ENCODE measurements around the gene AQP12A. TPM values are rescaled to one million over a fixed set of nuclear protein-coding genes. Genes with fewer than 3 reads are reported as not detected.
"Not testable (repeated sequence)": the region's sequence is repeated elsewhere in the genome, so short reads cannot be mapped to it uniquely, and the experiment has no call there.

Gene AQP12A
- total and polyA plus RNA-seq, 7 experiments from 2014 or later, result not detected

GRCh38 chr2:240683329-240683979, 8.2 kb upstream of the AQP12A start:
- H3K9me3 ChIP-seq (ENCODE audit: control insufficient read depth in 2 of 3, low read length in 3 of 3); H3K4me1 ChIP-seq (ENCODE audit: control insufficient read depth in 2 of 2, insufficient read depth in 2 of 2, low read length in 2 of 2); intact Hi-C loops (cut with micrococcal nuclease); H3K36me3 ChIP-seq (ENCODE audit: control insufficient read depth in 2 of 3, insufficient read depth in 3 of 3, low read length in 3 of 3); H3K27ac ChIP-seq (ENCODE audit: low read depth, low read length); H3K27me3 ChIP-seq (ENCODE audit: control insufficient read depth in 2 of 2, insufficient read depth in 2 of 2, low read length in 2 of 2); H3K36me3 Mint-ChIP-seq; H3K27me3 Mint-ChIP-seq; CTCF ChIA-PET; POLR2A ChIA-PET; H3K4me1 Mint-ChIP-seq; DNase-seq; H3K9me3 Mint-ChIP-seq: not testable (repeated sequence)
- Mint-ChIP-seq H3K27ac (peak overlapping the region in 4 of 9 donors; percentile 48 to 77 (median 72)), H3K4me3 (peak overlapping the region; percentile 45 to 76 (median 55))
- peak; percentile 43 for ATAC-seq
- H3K4me3 ChIP-seq (ENCODE audit: low read length), result peak overlapping the region; percentile 30

- peak; percentile 8 for ATAC-seq
- H3K4me1 Mint-ChIP-seq; H3K36me3 ChIP-seq (ENCODE audit: control insufficient read depth in 2 of 3, insufficient read depth in 3 of 3, low read length in 3 of 3); H3K27me3 Mint-ChIP-seq; POLR2A ChIA-PET; H3K4me1 ChIP-seq (ENCODE audit: control insufficient read depth in 2 of 2, insufficient read depth in 2 of 2, low read length in 2 of 2); H3K9me3 Mint-ChIP-seq; H3K27ac ChIP-seq (ENCODE audit: low read depth, low read length); intact Hi-C loops (cut with micrococcal nuclease); CTCF ChIA-PET; H3K36me3 Mint-ChIP-seq; H3K9me3 ChIP-seq (ENCODE audit: control insufficient read depth in 2 of 3, low read length in 3 of 3); DNase-seq; H3K27me3 ChIP-seq (ENCODE audit: control insufficient read depth in 2 of 2, insufficient read depth in 2 of 2, low read length in 2 of 2): not testable (repeated sequence)
- peak overlapping the region; percentile 7 to 76 (median 50) for H3K4me3 Mint-ChIP-seq
- H3K27ac Mint-ChIP-seq, result peak overlapping the region in 6 of 9 donors; percentile 46 to 76 (median 61)
- peak overlapping the region; percentile 30 for H3K4me3 ChIP-seq (ENCODE audit: low read length)
Observed at GRCh38 chr2:240683980-240684728, 7.5 kb upstream of the AQP12A start.

- POLR2A ChIA-PET, result no interaction called here
- Mint-ChIP-seq H3K4me3 (no peak overlapping the region), H3K36me3 (no peaks in the 10 kb centered on the region)
Observed at GRCh38 chr2:240685771-240686371, 5.8 kb upstream of the AQP12A start.

GRCh38 chr2:240686460-240686859, 5.2 kb upstream of the AQP12A start:
- Histone ChIP-seq H3K4me1 (ENCODE audit: control insufficient read depth in 2 of 2, insufficient read depth in 2 of 2, low read length in 2 of 2) (no peaks in the 10 kb centered on the region), H3K27me3 (ENCODE audit: control insufficient read depth in 2 of 2, insufficient read depth in 2 of 2, low read length in 2 of 2) (no peaks in the 10 kb centered on the region), H3K4me3 (ENCODE audit: low read length) (no peak overlapping the region), H3K9me3 (ENCODE audit: control insufficient read depth in 2 of 3, low read length in 3 of 3) (no peaks in the 10 kb centered on the region), H3K27ac (ENCODE audit: low read depth, low read length) (no peak overlapping the region), H3K36me3 (ENCODE audit: control insufficient read depth in 2 of 3, insufficient read depth in 3 of 3, low read length in 3 of 3) (no peaks in the 10 kb centered on the region)
- POLR2A ChIA-PET, result no interaction called here
- CTCF ChIA-PET, result no interaction called here
- Mint-ChIP-seq H3K9me3 (no peaks in the 10 kb centered on the region), H3K27me3 (no peaks in the 10 kb centered on the region), H3K36me3 (no peaks in the 10 kb centered on the region), H3K4me1 (peaks cover 0 to 9% (median 2%) of the 10 kb centered on the region in 7 donors), H3K27ac (peak overlapping the region in 3 of 9 donors; percentile 11 to 35 (median 18)), H3K4me3 (no peak overlapping the region)
- intact Hi-C loops (cut with micrococcal nuclease), result no loop called here
- DNase-seq (no peak), ATAC-seq (no peak)

More at GRCh38 chr2:240685771-240686371, 5.8 kb upstream of the AQP12A start:
- H3K4me1 Mint-ChIP-seq, result peaks cover 0 to 9% (median 2%) of the 10 kb centered on the region in 7 donors
- Histone ChIP-seq H3K4me1 (ENCODE audit: control insufficient read depth in 2 of 2, insufficient read depth in 2 of 2, low read length in 2 of 2) (no peaks in the 10 kb centered on the region), H3K36me3 (ENCODE audit: control insufficient read depth in 2 of 3, insufficient read depth in 3 of 3, low read length in 3 of 3) (no peaks in the 10 kb centered on the region), H3K27me3 (ENCODE audit: control insufficient read depth in 2 of 2, insufficient read depth in 2 of 2, low read length in 2 of 2) (no peaks in the 10 kb centered on the region), H3K9me3 (ENCODE audit: control insufficient read depth in 2 of 3, low read length in 3 of 3) (no peaks in the 10 kb centered on the region), H3K27ac (ENCODE audit: low read depth, low read length) (no peak overlapping the region), H3K4me3 (ENCODE audit: low read length) (no peak overlapping the region)
- H3K27ac Mint-ChIP-seq, result peak overlapping the region in 2 of 9 donors; percentile 11 to 35
- intact Hi-C loops (cut with micrococcal nuclease), result no loop called here
- no peaks in the 10 kb centered on the region for H3K9me3 Mint-ChIP-seq
- no peaks in the 10 kb centered on the region for H3K27me3 Mint-ChIP-seq
- CTCF ChIA-PET, result no interaction called here
- DNase-seq (no peak), ATAC-seq (no peak)

- intact Hi-C loops (cut with micrococcal nuclease), result no loop called here
- H3K9me3 ChIP-seq (ENCODE audit: control insufficient read depth in 2 of 3, low read length in 3 of 3), result no peaks in the 10 kb centered on the region
- ChIA-PET CTCF (no interaction called here), POLR2A (no interaction called here)
- no peaks in the 10 kb centered on the region for H3K27me3 ChIP-seq (ENCODE audit: control insufficient read depth in 2 of 2, insufficient read depth in 2 of 2, low read length in 2 of 2)
- no peak overlapping the region for H3K4me3 Mint-ChIP-seq
- H3K36me3 Mint-ChIP-seq, result no peaks in the 10 kb centered on the region
- no peaks in the 10 kb centered on the region for H3K9me3 Mint-ChIP-seq
- peaks cover 0 to 9% (median 2%) of the 10 kb centered on the region in 7 donors for H3K4me1 Mint-ChIP-seq
- H3K36me3 ChIP-seq (ENCODE audit: control insufficient read depth in 2 of 3, insufficient read depth in 3 of 3, low read length in 3 of 3), result no peaks in the 10 kb centered on the region
- ATAC-seq (no peak), DNase-seq (no peak)
- H3K27ac ChIP-seq (ENCODE audit: low read depth, low read length), result no peak overlapping the region
- H3K4me3 ChIP-seq (ENCODE audit: low read length), result no peak overlapping the region
- no peaks in the 10 kb centered on the region for H3K4me1 ChIP-seq (ENCODE audit: control insufficient read depth in 2 of 2, insufficient read depth in 2 of 2, low read length in 2 of 2)
- no peaks in the 10 kb centered on the region for H3K27me3 Mint-ChIP-seq
- H3K27ac Mint-ChIP-seq, result peak overlapping the region in 2 of 9 donors; percentile 35 to 43
Observed at GRCh38 chr2:240687045-240687740, 4.5 kb upstream of the AQP12A start.

- H3K36me3 ChIP-seq (ENCODE audit: control insufficient read depth in 2 of 3, insufficient read depth in 3 of 3, low read length in 3 of 3), result no peaks in the 10 kb centered on the region
- Mint-ChIP-seq H3K4me3 (no peak overlapping the region), H3K27me3 (no peaks in the 10 kb centered on the region), H3K36me3 (no peaks in the 10 kb centered on the region), H3K27ac (no peak overlapping the region), H3K9me3 (no peaks in the 10 kb centered on the region), H3K4me1 (peaks cover 0 to 9% (median 2%) of the 10 kb centered on the region in 7 donors)
- no peak overlapping the region for H3K27ac ChIP-seq (ENCODE audit: low read depth, low read length)
- H3K27me3 ChIP-seq (ENCODE audit: control insufficient read depth in 2 of 2, insufficient read depth in 2 of 2, low read length in 2 of 2), result no peaks in the 10 kb centered on the region
- POLR2A ChIA-PET, result interaction anchor here (0.7 kb wide), 1 partner anchor 121 kb away, joined by 3 read pairs; no protein-coding TSS in a partner anchor
- H3K4me1 ChIP-seq (ENCODE audit: control insufficient read depth in 2 of 2, insufficient read depth in 2 of 2, low read length in 2 of 2), result no peaks in the 10 kb centered on the region
- ATAC-seq (no peak), DNase-seq (no peak)
- H3K4me3 ChIP-seq (ENCODE audit: low read length), result no peak overlapping the region
- CTCF ChIA-PET, result no interaction called here
- H3K9me3 ChIP-seq (ENCODE audit: control insufficient read depth in 2 of 3, low read length in 3 of 3), result no peaks in the 10 kb centered on the region
- intact Hi-C loops (cut with micrococcal nuclease), result no loop called here
Observed at GRCh38 chr2:240687741-240688552, 3.7 kb upstream of the AQP12A start.
